ENCODE data around the gene BCO1.

Gene BCO1

GRCh38 chr16:81238296-81239011 lies at the start of gene BCO1:
Gene BCO1, plus strand, starts transcription at chr16:81238689. Its CDS starts 220 bp downstream, at chr16:81238909.
- DNase-seq (ENCODE audit: low spot score in 2 of 2) (no peak), ATAC-seq (no peak)
- peaks cover 6% of the 10 kb centered on the region for H3K4me1 Mint-ChIP-seq
- peak within 1 kb of the TSS; percentile 32 for H3K27ac Mint-ChIP-seq
- H3K4me3 Mint-ChIP-seq = peak within 1 kb of the TSS; percentile 5
- no peaks in the 10 kb centered on the region for H3K9me3 Mint-ChIP-seq
- no peaks in the 10 kb centered on the region for H3K36me3 Mint-ChIP-seq

- no peak overlapping the region for H3K4me3 Mint-ChIP-seq
- H3K27ac Mint-ChIP-seq = no peak overlapping the region
- DNase-seq (ENCODE audit: low spot score in 2 of 2) (no peak), ATAC-seq (peak; percentile 24)
- no peaks in the 10 kb centered on the region for H3K9me3 Mint-ChIP-seq
- H3K4me1 Mint-ChIP-seq = no peaks in the 10 kb centered on the region
- no peaks in the 10 kb centered on the region for H3K36me3 Mint-ChIP-seq
Observed at GRCh38 chr16:81189100-81189664, 49.3 kb upstream of the BCO1 start.

- Mint-ChIP-seq H3K4me3 (no peak overlapping the region), H3K27ac (no peak overlapping the region)
- ATAC-seq = no peak
Observed at GRCh38 chr16:81190667-81191066, 47.8 kb upstream of the BCO1 start.

GRCh38 chr16:81195885-81196534 lies 42.5 kb upstream of the BCO1 start:
- no peaks in the 10 kb centered on the region for H3K36me3 Mint-ChIP-seq
- H3K4me1 Mint-ChIP-seq = no peaks in the 10 kb centered on the region
- no peak overlapping the region for H3K27ac Mint-ChIP-seq
- DNase-seq (ENCODE audit: low spot score in 2 of 2) = no peak
- peak; percentile 8 for ATAC-seq
- no peak overlapping the region for H3K4me3 Mint-ChIP-seq
- no peaks in the 10 kb centered on the region for H3K9me3 Mint-ChIP-seq

More at GRCh38 chr16:81190667-81191066, 47.8 kb upstream of the BCO1 start:
- DNase-seq (ENCODE audit: low spot score in 2 of 2) = no peak
- Mint-ChIP-seq H3K4me1 (no peaks in the 10 kb centered on the region), H3K9me3 (no peaks in the 10 kb centered on the region), H3K36me3 (no peaks in the 10 kb centered on the region)

- H3K27ac Mint-ChIP-seq = no peak overlapping the region
- H3K9me3 Mint-ChIP-seq = no peaks in the 10 kb centered on the region
- no peaks in the 10 kb centered on the region for H3K4me1 Mint-ChIP-seq
- no peak overlapping the region for H3K4me3 Mint-ChIP-seq
- DNase-seq (ENCODE audit: low spot score in 2 of 2) (no peak), ATAC-seq (no peak)
- no peaks in the 10 kb centered on the region for H3K36me3 Mint-ChIP-seq
Observed at GRCh38 chr16:81198635-81199034, 39.9 kb upstream of the BCO1 start.

GRCh38 chr16:81201267-81201666 lies 37.2 kb upstream of the BCO1 start:
- ATAC-seq (no peak), DNase-seq (ENCODE audit: low spot score in 2 of 2) (no peak)
- Mint-ChIP-seq H3K27ac (no peak overlapping the region), H3K4me3 (no peak overlapping the region), H3K36me3 (no peaks in the 10 kb centered on the region), H3K4me1 (no peaks in the 10 kb centered on the region), H3K9me3 (no peaks in the 10 kb centered on the region)

GRCh38 chr16:81204798-81205680 lies 33.5 kb upstream of the BCO1 start:
- H3K27ac Mint-ChIP-seq = no peak overlapping the region
- H3K9me3 Mint-ChIP-seq = no peaks in the 10 kb centered on the region
- ATAC-seq (no peak), DNase-seq (ENCODE audit: low spot score in 2 of 2) (peak in 1 of 2 donors; percentile 59)
- no peaks in the 10 kb centered on the region for H3K4me1 Mint-ChIP-seq
- H3K4me3 Mint-ChIP-seq = no peak overlapping the region
- no peaks in the 10 kb centered on the region for H3K36me3 Mint-ChIP-seq

- Mint-ChIP-seq H3K9me3 (no peaks in the 10 kb centered on the region), H3K27ac (no peak overlapping the region), H3K4me1 (no peaks in the 10 kb centered on the region), H3K36me3 (no peaks in the 10 kb centered on the region), H3K4me3 (no peak overlapping the region)
- ATAC-seq (no peak), DNase-seq (ENCODE audit: low spot score in 2 of 2) (no peak)
Observed at GRCh38 chr16:81207076-81207475, 31.4 kb upstream of the BCO1 start.

- Mint-ChIP-seq H3K27ac (no peak overlapping the region), H3K4me3 (no peak overlapping the region), H3K9me3 (no peaks in the 10 kb centered on the region), H3K4me1 (no peaks in the 10 kb centered on the region), H3K36me3 (no peaks in the 10 kb centered on the region)
- ATAC-seq (no peak), DNase-seq (ENCODE audit: low spot score in 2 of 2) (no peak)
Observed at GRCh38 chr16:81210807-81211206, 27.7 kb upstream of the BCO1 start.

- DNase-seq (ENCODE audit: low spot score in 2 of 2) (no peak), ATAC-seq (no peak)
- Mint-ChIP-seq H3K4me1 (no peaks in the 10 kb centered on the region), H3K27ac (no peak overlapping the region), H3K36me3 (no peaks in the 10 kb centered on the region), H3K9me3 (no peaks in the 10 kb centered on the region), H3K4me3 (no peak overlapping the region)
Observed at GRCh38 chr16:81212830-81213465, 25.5 kb upstream of the BCO1 start.

GRCh38 chr16:81214745-81215166 lies 23.7 kb upstream of the BCO1 start:
- no peak overlapping the region for H3K27ac Mint-ChIP-seq
- no peak for DNase-seq (ENCODE audit: low spot score in 2 of 2)
- H3K9me3 Mint-ChIP-seq = no peaks in the 10 kb centered on the region

GRCh38 chr16:81216114-81216513 lies 22.4 kb upstream of the BCO1 start:
- Mint-ChIP-seq H3K4me3 (no peak overlapping the region), H3K36me3 (no peaks in the 10 kb centered on the region), H3K9me3 (no peaks in the 10 kb centered on the region), H3K4me1 (no peaks in the 10 kb centered on the region), H3K27ac (peak overlapping the region; percentile 16)
- no peak for DNase-seq (ENCODE audit: low spot score in 2 of 2)
- no peak for ATAC-seq

More at GRCh38 chr16:81214745-81215166, 23.7 kb upstream of the BCO1 start:
- Mint-ChIP-seq H3K4me3 (no peak overlapping the region), H3K36me3 (no peaks in the 10 kb centered on the region), H3K4me1 (no peaks in the 10 kb centered on the region)
- ATAC-seq = no peak

GRCh38 chr16:81216706-81217105 lies 21.8 kb upstream of the BCO1 start:
- no peaks in the 10 kb centered on the region for H3K4me1 Mint-ChIP-seq
- H3K4me3 Mint-ChIP-seq = no peak overlapping the region
- H3K9me3 Mint-ChIP-seq = no peaks in the 10 kb centered on the region
- ATAC-seq (no peak), DNase-seq (ENCODE audit: low spot score in 2 of 2) (no peak)
- H3K27ac Mint-ChIP-seq = no peak overlapping the region
- H3K36me3 Mint-ChIP-seq = no peaks in the 10 kb centered on the region

- DNase-seq (ENCODE audit: low spot score in 2 of 2) (no peak), ATAC-seq (no peak)
- Mint-ChIP-seq H3K36me3 (no peaks in the 10 kb centered on the region), H3K4me3 (no peak overlapping the region), H3K4me1 (no peaks in the 10 kb centered on the region), H3K27ac (no peak overlapping the region), H3K9me3 (no peaks in the 10 kb centered on the region)
Observed at GRCh38 chr16:81219151-81219550, 19.3 kb upstream of the BCO1 start.

GRCh38 chr16:81220349-81220748 lies 18.1 kb upstream of the BCO1 start:
- H3K27ac Mint-ChIP-seq = no peak overlapping the region
- DNase-seq (ENCODE audit: low spot score in 2 of 2) (no peak), ATAC-seq (no peak)
- no peaks in the 10 kb centered on the region for H3K36me3 Mint-ChIP-seq
- no peak overlapping the region for H3K4me3 Mint-ChIP-seq
- H3K4me1 Mint-ChIP-seq = no peaks in the 10 kb centered on the region
- H3K9me3 Mint-ChIP-seq = no peaks in the 10 kb centered on the region

All from stimulated activated effector memory CD8-positive, alpha-beta T cell treated with anti-CD3 and anti-CD28 coated beads, Interleukin-12 subunit alpha, Interleukin-12 subunit beta, amount 100 ng/mL, for 72 hours (primary cell).